GM12875 (cell line): ENCODE measurements around the gene FAM151A.

ENCODE experiments used
- H3K4me3 ChIP-seq: one replicate; pipeline ENCODE4 v1.5.1; 2011; ENCODE audit warnings: low read depth, low read length, control low read depth
- TF ChIP-seq, protein P1 (sequence below): IDR thresholded peaks from 2 replicates; pipeline ENCODE4 v1.5.1; 2011; ENCODE audit warnings: low read depth, mild to moderate bottlenecking, control low read depth, inconsistent platforms, low read length, moderate library complexity, borderline replicate concordance; ENCODE audit not compliant: insufficient read depth

Gene FAM151A

DNA sequence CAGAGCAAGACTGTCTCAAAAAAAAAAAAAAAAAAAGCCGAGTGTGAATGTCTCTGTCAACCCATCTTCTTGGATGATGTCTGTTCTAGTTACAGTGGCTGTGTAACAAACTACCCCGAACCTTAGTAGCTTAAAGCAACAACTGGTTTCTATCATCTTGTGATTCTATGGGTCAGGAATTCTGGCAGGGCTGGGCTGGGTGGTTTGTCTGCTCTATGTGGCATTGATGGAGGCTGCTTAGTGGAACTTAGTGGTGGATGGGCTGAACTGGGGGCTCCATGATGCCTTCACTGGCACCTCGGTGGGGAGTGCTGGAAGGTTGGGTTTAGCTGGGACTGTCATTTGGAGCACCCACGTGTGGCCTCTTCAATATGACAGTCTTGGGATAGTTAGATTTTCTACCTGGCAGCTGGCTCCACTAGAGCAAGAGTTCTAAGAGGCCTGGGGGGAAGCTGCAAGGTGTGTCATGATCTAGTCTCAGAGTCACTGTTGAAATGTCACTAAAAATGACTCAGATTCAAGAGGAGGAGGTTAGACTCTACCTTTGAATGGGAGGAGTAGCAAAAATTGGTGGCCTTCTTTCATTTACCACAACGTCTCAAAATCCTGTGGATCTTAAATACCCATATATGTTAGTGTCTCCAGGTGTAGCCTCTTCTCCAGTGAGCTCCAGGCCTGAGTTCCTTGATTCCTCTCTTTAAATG lies 56.7 kb downstream of the FAM151A start:
- TF ChIP-seq, protein P1, sequence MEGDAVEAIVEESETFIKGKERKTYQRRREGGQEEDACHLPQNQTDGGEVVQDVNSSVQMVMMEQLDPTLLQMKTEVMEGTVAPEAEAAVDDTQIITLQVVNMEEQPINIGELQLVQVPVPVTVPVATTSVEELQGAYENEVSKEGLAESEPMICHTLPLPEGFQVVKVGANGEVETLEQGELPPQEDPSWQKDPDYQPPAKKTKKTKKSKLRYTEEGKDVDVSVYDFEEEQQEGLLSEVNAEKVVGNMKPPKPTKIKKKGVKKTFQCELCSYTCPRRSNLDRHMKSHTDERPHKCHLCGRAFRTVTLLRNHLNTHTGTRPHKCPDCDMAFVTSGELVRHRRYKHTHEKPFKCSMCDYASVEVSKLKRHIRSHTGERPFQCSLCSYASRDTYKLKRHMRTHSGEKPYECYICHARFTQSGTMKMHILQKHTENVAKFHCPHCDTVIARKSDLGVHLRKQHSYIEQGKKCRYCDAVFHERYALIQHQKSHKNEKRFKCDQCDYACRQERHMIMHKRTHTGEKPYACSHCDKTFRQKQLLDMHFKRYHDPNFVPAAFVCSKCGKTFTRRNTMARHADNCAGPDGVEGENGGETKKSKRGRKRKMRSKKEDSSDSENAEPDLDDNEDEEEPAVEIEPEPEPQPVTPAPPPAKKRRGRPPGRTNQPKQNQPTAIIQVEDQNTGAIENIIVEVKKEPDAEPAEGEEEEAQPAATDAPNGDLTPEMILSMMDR: no peak
- no peak overlapping the region for H3K4me3 ChIP-seq

DNA sequence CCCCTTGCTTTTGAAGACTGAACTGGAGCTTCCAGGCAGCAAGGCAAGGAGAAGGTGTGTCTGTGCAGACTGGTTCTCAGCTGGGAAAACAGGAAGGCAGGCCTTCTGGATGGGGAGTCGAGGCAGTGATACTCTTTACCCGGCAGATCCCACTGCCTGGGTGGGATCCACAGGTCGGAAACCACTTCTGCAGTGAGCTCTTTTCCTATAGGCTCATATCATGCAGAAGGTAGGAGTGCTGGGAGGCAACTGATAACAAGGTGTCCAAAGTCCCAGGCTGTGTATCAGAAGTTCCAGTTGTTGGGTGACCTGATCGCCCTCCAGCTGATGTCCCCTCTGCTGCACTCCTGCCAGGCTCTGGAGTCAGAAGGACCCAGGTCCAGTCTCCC lies 58.2 kb downstream of the FAM151A start:
- H3K4me3 ChIP-seq: no peak overlapping the region

DNA sequence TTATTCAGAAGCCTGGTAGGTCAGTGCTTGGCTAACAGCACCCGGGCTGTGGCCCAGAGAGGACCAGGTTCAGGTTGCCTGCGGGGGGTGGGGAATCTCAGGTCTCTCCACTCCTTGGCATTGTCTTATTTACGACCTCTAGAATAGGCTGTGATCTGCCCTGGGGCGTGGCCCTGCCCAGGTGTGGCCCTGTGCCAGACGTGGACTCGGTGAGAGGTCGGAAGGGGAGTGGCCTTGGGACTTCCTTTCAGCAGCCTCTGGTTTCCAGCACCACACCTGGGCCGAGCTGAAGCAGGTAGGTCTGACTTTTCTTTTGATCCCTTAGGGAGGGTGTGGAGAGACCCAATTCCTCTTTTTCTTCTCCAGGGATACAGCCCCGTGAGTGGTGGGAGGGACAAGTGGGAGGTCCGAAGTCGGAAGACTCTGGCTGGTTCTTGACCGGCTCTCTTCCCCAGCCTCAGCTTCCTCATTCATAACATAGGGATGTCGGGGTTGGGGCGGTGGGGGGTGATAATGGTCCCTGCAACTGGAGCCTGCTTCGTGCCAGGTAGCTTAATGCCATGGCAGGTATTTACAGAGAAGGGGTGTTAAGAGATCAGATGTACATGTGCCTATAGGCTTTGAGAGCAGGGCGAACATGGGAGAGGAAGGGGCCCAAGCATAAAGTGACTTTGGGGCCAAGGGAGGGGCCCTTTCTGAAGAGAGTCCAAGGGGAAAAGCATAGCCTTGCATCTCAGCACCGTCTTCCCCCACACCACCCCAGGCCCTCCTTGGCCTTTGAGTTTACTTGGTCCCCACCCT lies 58.8 kb downstream of the FAM151A start:
- TF ChIP-seq, protein P1: no peak
- no peak overlapping the region for H3K4me3 ChIP-seq

More for the DNA sequence above, 58.2 kb downstream of the FAM151A start:
- TF ChIP-seq, protein P1: no peak

DNA sequence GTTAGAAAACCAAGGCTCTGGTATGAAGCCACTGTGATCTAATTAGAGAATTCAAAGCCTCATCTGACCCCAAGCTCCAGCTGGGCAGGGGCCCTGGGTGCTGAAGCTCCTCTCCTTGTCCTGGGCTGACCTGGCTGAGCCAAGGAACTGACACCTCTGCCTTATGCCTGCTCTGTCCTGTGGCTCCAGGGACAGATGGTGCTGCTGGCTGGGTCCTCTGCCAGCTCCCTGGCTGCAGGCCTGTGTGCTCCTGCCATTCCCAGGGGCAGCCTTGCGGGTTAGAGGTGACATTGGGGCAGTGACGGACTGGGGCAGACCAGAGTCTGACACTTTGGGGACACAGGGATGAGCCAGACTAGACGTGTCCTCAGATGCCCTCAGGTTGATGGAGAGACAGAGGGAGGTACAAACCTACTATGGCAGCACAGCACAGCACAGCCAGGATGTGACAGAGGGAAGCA lies 63.5 kb downstream of the FAM151A start:
- H3K4me3 ChIP-seq: no peak overlapping the region
- TF ChIP-seq, protein P1: no peak
